ENCODE data around the gene DOCK6. TPM values are rescaled to one million over a fixed set of nuclear protein-coding genes. Genes with fewer than 3 reads are reported as not detected.

DOCK6 gene
- polyA plus RNA-seq, 1 donor (not counting 4 experiments of a cell fraction or from before 2014, with no cell fraction given): 9.1 TPM

GRCh38 chr19:11226716-11227166, 35.6 kb downstream of the DOCK6 start:
- dilution Hi-C loops (cut with MboI; ENCODE audit: extremely low pct_ligation_motif_present, low sequenced_read_pairs): no loop called here
- no peak for FAIRE-seq
- H3K9me3 ChIP-seq (ENCODE audit: control insufficient read depth, low read depth, low read length): peaks cover 3% of the 10 kb centered on the region
- H3K27me3 ChIP-seq (ENCODE audit: control insufficient read depth, extremely low read depth, insufficient read depth, low read length): no peaks in the 10 kb centered on the region
- H2AFZ ChIP-seq (ENCODE audit: control insufficient read depth, low read length): no peak overlapping the region
- no peak overlapping the region for H3K27ac ChIP-seq (ENCODE audit: control insufficient read depth, insufficient read depth, low read length)
- no peak overlapping the region for H3K9ac ChIP-seq (ENCODE audit: control insufficient read depth, extremely low read depth, insufficient read depth, low read length)
- H4K20me1 ChIP-seq (ENCODE audit: control insufficient read depth, extremely low read depth, insufficient read depth, low read length): no peaks in the 10 kb centered on the region
- no peak for DNase-seq (ENCODE audit: low read depth, low spot score)
- no peak overlapping the region for H3K4me3 ChIP-seq (ENCODE audit: control insufficient read depth in 2 of 3, extremely low read depth in 1 of 3, insufficient read depth in 2 of 3, low read depth in 1 of 3, low read length in 3 of 3)
- no peak for TF ChIP-seq EZH2 (IDR thresholded peaks at IDR 0.05; ENCODE audit: low read length)
- no peak for TF ChIP-seq CTCF (optimal IDR thresholded peaks at IDR 0.05 in 1 of 3, IDR thresholded peaks at IDR 0.05 in 1 of 3, conservative IDR thresholded peaks at IDR 0.05 in 1 of 3; ENCODE audit: extremely low read depth in 1 of 3, insufficient read depth in 2 of 3, low read length in 3 of 3)
- no peaks in the 10 kb centered on the region for H3K79me2 ChIP-seq (ENCODE audit: control insufficient read depth, insufficient read depth, low read length)
- no peaks in the 10 kb centered on the region for H3K9me1 ChIP-seq (ENCODE audit: control insufficient read depth, extremely low read depth, insufficient read depth, low read length)
- peaks cover 6 to 23% of the 10 kb centered on the region in 2 experiments for H3K36me3 ChIP-seq (ENCODE audit: control insufficient read depth in 2 of 2, extremely low read depth in 1 of 2, insufficient read depth in 2 of 2, low read length in 2 of 2)
- no peaks in the 10 kb centered on the region for H3K4me1 ChIP-seq (ENCODE audit: control insufficient read depth, extremely low read depth, insufficient read depth, low read length)
- no peak overlapping the region for H3K4me2 ChIP-seq (ENCODE audit: control insufficient read depth, extremely low read depth, insufficient read depth, low read depth, low read length)

GRCh38 chr19:11225815-11226214, 36.5 kb downstream of the DOCK6 start:
- no peak for DNase-seq (ENCODE audit: low read depth, low spot score)
- no peaks in the 10 kb centered on the region for H4K20me1 ChIP-seq (ENCODE audit: control insufficient read depth, extremely low read depth, insufficient read depth, low read length)
- H3K27ac ChIP-seq (ENCODE audit: control insufficient read depth, insufficient read depth, low read length): no peak overlapping the region
- H3K9ac ChIP-seq (ENCODE audit: control insufficient read depth, extremely low read depth, insufficient read depth, low read length): no peak overlapping the region
- no peak for TF ChIP-seq CTCF (optimal IDR thresholded peaks at IDR 0.05 in 1 of 3, IDR thresholded peaks at IDR 0.05 in 1 of 3, conservative IDR thresholded peaks at IDR 0.05 in 1 of 3; ENCODE audit: extremely low read depth in 1 of 3, insufficient read depth in 2 of 3, low read length in 3 of 3)
- TF ChIP-seq EZH2 (IDR thresholded peaks at IDR 0.05; ENCODE audit: low read length): no peak
- dilution Hi-C loops (cut with MboI; ENCODE audit: extremely low pct_ligation_motif_present, low sequenced_read_pairs): no loop called here
- no peak overlapping the region for H3K4me3 ChIP-seq (ENCODE audit: control insufficient read depth in 2 of 3, extremely low read depth in 1 of 3, insufficient read depth in 2 of 3, low read depth in 1 of 3, low read length in 3 of 3)
- no peak overlapping the region for H2AFZ ChIP-seq (ENCODE audit: control insufficient read depth, low read length)
- H3K9me3 ChIP-seq (ENCODE audit: control insufficient read depth, low read depth, low read length): peaks cover 9% of the 10 kb centered on the region
- no peaks in the 10 kb centered on the region for H3K79me2 ChIP-seq (ENCODE audit: control insufficient read depth, insufficient read depth, low read length)
- peaks cover 9 to 25% of the 10 kb centered on the region in 2 experiments for H3K36me3 ChIP-seq (ENCODE audit: control insufficient read depth in 2 of 2, extremely low read depth in 1 of 2, insufficient read depth in 2 of 2, low read length in 2 of 2)
- no peaks in the 10 kb centered on the region for H3K27me3 ChIP-seq (ENCODE audit: control insufficient read depth, extremely low read depth, insufficient read depth, low read length)
- H3K4me2 ChIP-seq (ENCODE audit: control insufficient read depth, extremely low read depth, insufficient read depth, low read depth, low read length): no peak overlapping the region
- no peaks in the 10 kb centered on the region for H3K4me1 ChIP-seq (ENCODE audit: control insufficient read depth, extremely low read depth, insufficient read depth, low read length)
- no peaks in the 10 kb centered on the region for H3K9me1 ChIP-seq (ENCODE audit: control insufficient read depth, extremely low read depth, insufficient read depth, low read length)
- no peak for FAIRE-seq

All from keratinocyte (primary cell).